Measurements from ENCODE around the gene RPS19.

- no peak for TF ChIP-seq POLR2AphosphoS5 (IDR thresholded peaks at IDR 0.05; ENCODE audit: low read depth, low read length)
- no peak for TF ChIP-seq POLR2A (IDR thresholded peaks at IDR 0.05; ENCODE audit: low read depth, low read length)
- no peak for TF ChIP-seq TAF1 (IDR thresholded peaks at IDR 0.05; ENCODE audit: borderline replicate concordance, low read depth, low read length)
Measured at GRCh38 chr19:41910240-41910991, 50.4 kb downstream of the RPS19 start.

Data from GM12892 (cell line).